Cardiac muscle cell (in vitro differentiated cells and primary cell): ENCODE measurements around the gene MTHFS. TPM values are rescaled to one million over a fixed set of nuclear protein-coding genes. Genes with fewer than 3 reads are reported as not detected.

ENCODE experiments used
- DNase-seq, 2 donors: peaks; one replicate each; pipeline versions ENCODE4 v3.0.0 to v3.0.0-alpha.2; 2010 to 2017; ENCODE audit warnings: low read depth in 1 of 2, low spot score in 1 of 2
- H3K27ac ChIP-seq: fragments of 200-600 bp; sonication (generic); 2 replicates; pipeline ENCODE4 v1.5.1; 2016
- H3K27me3 ChIP-seq: fragments of 200-600 bp; sonication (generic); 2 replicates; pipeline ENCODE4 v1.6.0; 2016; ENCODE audit warnings: control low read depth
- H3K36me3 ChIP-seq: fragments of 200-600 bp; sonication (generic); 2 replicates; pipeline ENCODE4 v1.5.1; 2016; ENCODE audit warnings: control low read depth
- H3K4me1 ChIP-seq: fragments of 200-600 bp; sonication (generic); 2 replicates; pipeline ENCODE4 v1.8.1; 2017; ENCODE audit warnings: low read depth, mild to moderate bottlenecking, mixed run types
- H3K4me3 ChIP-seq: fragments of 200-600 bp; sonication (generic); 2 replicates; pipeline ENCODE4 v1.5.1; 2016; ENCODE audit warnings: mild to moderate bottlenecking
- H3K9me3 ChIP-seq: fragments of 200-600 bp; sonication (generic); 2 replicates; pipeline ENCODE4 v1.5.1; 2017; ENCODE audit warnings: low read depth, mild to moderate bottlenecking, control low read depth
- polyA plus RNA-seq: library from polyadenylated mRNA; unstranded; fragments of >200 nt; fragmentation: Nextera tagmentation; extraction: Ambion mirVana; gene quantifications from 2 replicates; pipeline ENCODE4 v1.2.1, GENCODE V29; 2016
- total RNA-seq: library from RNA; depleted of rRNA; stranded (reverse); fragments of >200 nt; gene quantifications from 2 replicates; pipeline ENCODE4 v1.2.3, GENCODE V29; 2016
- TF ChIP-seq, protein P1 (sequence below): IDR thresholded peaks from 2 replicates; pipeline ENCODE4 v1.5.1; 2012; ENCODE audit warnings: low read depth, mild to moderate bottlenecking, low read length

Gene MTHFS
- total and polyA plus RNA-seq, 2 experiments from 2014 or later, result 37.8 to 48.6 TPM

DNA sequence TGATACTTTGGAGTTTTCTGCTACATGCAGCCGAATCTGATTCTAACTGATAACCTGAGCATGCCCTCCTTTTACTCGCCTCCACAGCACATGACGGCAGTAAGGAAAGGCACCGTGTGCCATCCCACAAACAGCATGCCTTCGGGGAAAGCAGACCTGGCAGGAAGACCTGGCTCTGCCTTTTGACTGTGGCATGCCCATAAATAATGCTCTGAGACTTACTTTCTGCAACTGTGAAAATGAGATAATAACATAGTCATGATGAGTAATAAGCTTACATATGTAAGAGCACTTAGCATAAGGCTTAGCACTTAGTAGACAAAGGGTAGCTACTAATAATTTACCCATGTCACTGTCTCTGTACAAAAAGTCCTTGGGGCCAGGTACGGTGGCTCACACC is 32.9 kb downstream of the MTHFS start:
- Histone ChIP-seq H3K36me3 (no peaks in the 10 kb centered on the region), H3K4me3 (no peak overlapping the region), H3K4me1 (no peaks in the 10 kb centered on the region), H3K27me3 (no peaks in the 10 kb centered on the region), H3K27ac (no peak overlapping the region), H3K9me3 (no peaks in the 10 kb centered on the region)
- TF ChIP-seq, protein P1, sequence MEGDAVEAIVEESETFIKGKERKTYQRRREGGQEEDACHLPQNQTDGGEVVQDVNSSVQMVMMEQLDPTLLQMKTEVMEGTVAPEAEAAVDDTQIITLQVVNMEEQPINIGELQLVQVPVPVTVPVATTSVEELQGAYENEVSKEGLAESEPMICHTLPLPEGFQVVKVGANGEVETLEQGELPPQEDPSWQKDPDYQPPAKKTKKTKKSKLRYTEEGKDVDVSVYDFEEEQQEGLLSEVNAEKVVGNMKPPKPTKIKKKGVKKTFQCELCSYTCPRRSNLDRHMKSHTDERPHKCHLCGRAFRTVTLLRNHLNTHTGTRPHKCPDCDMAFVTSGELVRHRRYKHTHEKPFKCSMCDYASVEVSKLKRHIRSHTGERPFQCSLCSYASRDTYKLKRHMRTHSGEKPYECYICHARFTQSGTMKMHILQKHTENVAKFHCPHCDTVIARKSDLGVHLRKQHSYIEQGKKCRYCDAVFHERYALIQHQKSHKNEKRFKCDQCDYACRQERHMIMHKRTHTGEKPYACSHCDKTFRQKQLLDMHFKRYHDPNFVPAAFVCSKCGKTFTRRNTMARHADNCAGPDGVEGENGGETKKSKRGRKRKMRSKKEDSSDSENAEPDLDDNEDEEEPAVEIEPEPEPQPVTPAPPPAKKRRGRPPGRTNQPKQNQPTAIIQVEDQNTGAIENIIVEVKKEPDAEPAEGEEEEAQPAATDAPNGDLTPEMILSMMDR, result no peak
- no peak for DNase-seq

- DNase-seq, result no peak
- TF ChIP-seq, protein P1, result no peak
These were observed 34.6 kb downstream of the MTHFS start for GRCh38 chr15:79862191-79862590.

GRCh38 chr15:79860661-79861060 is 36.2 kb downstream of the MTHFS start:
- no peak for DNase-seq
- Histone ChIP-seq H3K27ac (no peak overlapping the region), H3K36me3 (no peaks in the 10 kb centered on the region), H3K4me1 (no peaks in the 10 kb centered on the region), H3K27me3 (no peaks in the 10 kb centered on the region), H3K4me3 (no peak overlapping the region), H3K9me3 (no peaks in the 10 kb centered on the region)
- TF ChIP-seq, protein P1, result no peak

More at GRCh38 chr15:79862191-79862590, 34.6 kb downstream of the MTHFS start:
- Histone ChIP-seq H3K27me3 (no peaks in the 10 kb centered on the region), H3K4me3 (no peak overlapping the region), H3K4me1 (no peaks in the 10 kb centered on the region), H3K9me3 (no peaks in the 10 kb centered on the region), H3K27ac (no peak overlapping the region), H3K36me3 (no peaks in the 10 kb centered on the region)

GRCh38 chr15:79858469-79858868 is 38.3 kb downstream of the MTHFS start:
- no peak overlapping the region for H3K27ac ChIP-seq
- H3K4me3 ChIP-seq, result no peak overlapping the region
- TF ChIP-seq, protein P1, result peak; percentile 28
- DNase-seq, result peak in 1 of 2 donors; percentile 21
- H3K27me3 ChIP-seq, result no peaks in the 10 kb centered on the region
- H3K4me1 ChIP-seq, result no peaks in the 10 kb centered on the region
- no peaks in the 10 kb centered on the region for H3K36me3 ChIP-seq
- H3K9me3 ChIP-seq, result no peaks in the 10 kb centered on the region

DNA sequence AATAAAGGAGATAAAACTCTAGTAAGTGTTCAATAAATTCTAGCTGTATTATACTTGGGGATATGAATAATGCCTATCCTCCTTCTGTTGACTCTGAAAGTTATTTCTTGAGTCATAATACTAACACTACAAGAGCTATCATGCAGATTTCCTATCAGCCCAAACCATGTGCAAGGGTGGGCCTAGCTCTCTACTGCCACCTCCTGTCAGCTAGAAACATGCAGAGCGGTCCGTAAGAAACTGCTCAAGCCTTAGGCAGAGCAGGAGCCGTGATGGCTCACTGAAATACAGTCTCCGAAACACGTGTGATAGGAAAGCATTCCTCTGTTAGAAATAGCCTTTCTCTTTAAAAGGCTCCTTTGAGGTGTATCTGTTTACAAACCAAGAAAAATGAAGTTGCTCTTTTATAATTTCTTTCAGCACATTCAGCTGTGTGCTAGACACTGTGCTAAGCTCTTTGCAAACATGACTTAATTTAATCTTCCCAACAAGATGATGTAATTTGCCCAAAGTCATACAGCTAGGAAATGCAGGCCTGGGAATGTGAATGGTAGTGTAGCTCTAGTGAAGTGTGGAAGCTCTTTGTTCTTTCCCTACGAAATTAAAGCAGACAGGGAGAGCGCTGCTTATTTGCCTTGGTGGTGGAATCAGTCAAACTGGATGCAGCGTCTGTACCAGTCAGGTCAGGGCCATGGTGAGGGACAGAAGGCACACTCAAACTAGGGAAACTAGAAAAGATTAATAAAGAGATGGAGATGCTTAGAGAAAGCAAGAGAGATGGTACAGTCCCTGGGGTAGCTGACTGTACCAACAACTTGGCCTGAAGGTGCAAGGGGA is 43.1 kb downstream of the MTHFS start:
- H3K4me3 ChIP-seq, result no peak overlapping the region
- no peaks in the 10 kb centered on the region for H3K9me3 ChIP-seq
- TF ChIP-seq, protein P1, result peak; percentile 99
- no peaks in the 10 kb centered on the region for H3K4me1 ChIP-seq
- H3K36me3 ChIP-seq, result no peaks in the 10 kb centered on the region
- no peaks in the 10 kb centered on the region for H3K27me3 ChIP-seq
- DNase-seq, result peak; percentile 78 to 91
- no peak overlapping the region for H3K27ac ChIP-seq
